Measurements from ENCODE around the gene PNLIP.

Gene PNLIP

GRCh38 chr10:116613471-116613870 is 67.7 kb downstream of the PNLIP start:
- H3K9ac ChIP-seq (ENCODE audit: low read depth, low read length, poor library complexity, severe bottlenecking), result no peak overlapping the region
- H3K4me3 ChIP-seq (ENCODE audit: low read length, poor library complexity, severe bottlenecking), result no peak overlapping the region
- no peaks in the 10 kb centered on the region for H3K27me3 ChIP-seq (ENCODE audit: insufficient read depth, low read length, poor library complexity, severe bottlenecking)
- no peaks in the 10 kb centered on the region for H3K9me2 ChIP-seq (replicated peaks; ENCODE audit: low read depth, low read length)
- H2AFZ ChIP-seq (ENCODE audit: low read length), result no peak overlapping the region
- no peak overlapping the region for H3K4me2 ChIP-seq (ENCODE audit: low read depth, low read length, poor library complexity, severe bottlenecking)
- no peaks in the 10 kb centered on the region for H3K9me3 ChIP-seq (ENCODE audit: insufficient read depth, low read depth, low read length)
- H4K20me1 ChIP-seq (ENCODE audit: insufficient read depth, low read length, poor library complexity, severe bottlenecking), result no peaks in the 10 kb centered on the region
- no peaks in the 10 kb centered on the region for H3K4me1 ChIP-seq (ENCODE audit: insufficient read depth, low read length, poor library complexity, severe bottlenecking)
- no peaks in the 10 kb centered on the region for H3K36me3 ChIP-seq (ENCODE audit: insufficient read depth, low read length)
- H3F3A ChIP-seq (ENCODE audit: low read depth), result no peaks in the 10 kb centered on the region
- no peaks in the 10 kb centered on the region for H3K79me2 ChIP-seq (ENCODE audit: insufficient read depth, low read length)
- TF ChIP-seq CTCF (conservative IDR thresholded peaks at IDR 0.05; ENCODE audit: low read length), result no peak
- TF ChIP-seq EZH2phosphoT487 (IDR thresholded peaks at IDR 0.05; ENCODE audit: borderline replicate concordance), result no peak

GRCh38 chr10:116614796-116615195 is 69.1 kb downstream of the PNLIP start:
- no peak overlapping the region for H3K4me2 ChIP-seq (ENCODE audit: low read depth, low read length, poor library complexity, severe bottlenecking)
- no peaks in the 10 kb centered on the region for H3K36me3 ChIP-seq (ENCODE audit: insufficient read depth, low read length)
- H3K27me3 ChIP-seq (ENCODE audit: insufficient read depth, low read length, poor library complexity, severe bottlenecking), result no peaks in the 10 kb centered on the region
- no peak overlapping the region for H3K9ac ChIP-seq (ENCODE audit: low read depth, low read length, poor library complexity, severe bottlenecking)
- H4K20me1 ChIP-seq (ENCODE audit: insufficient read depth, low read length, poor library complexity, severe bottlenecking), result no peaks in the 10 kb centered on the region
- H2AFZ ChIP-seq (ENCODE audit: low read length), result no peak overlapping the region
- TF ChIP-seq CTCF (conservative IDR thresholded peaks at IDR 0.05; ENCODE audit: low read length) (no peak), EZH2phosphoT487 (IDR thresholded peaks at IDR 0.05; ENCODE audit: borderline replicate concordance) (no peak)
- no peaks in the 10 kb centered on the region for H3F3A ChIP-seq (ENCODE audit: low read depth)
- no peaks in the 10 kb centered on the region for H3K4me1 ChIP-seq (ENCODE audit: insufficient read depth, low read length, poor library complexity, severe bottlenecking)
- H3K79me2 ChIP-seq (ENCODE audit: insufficient read depth, low read length), result no peaks in the 10 kb centered on the region
- no peaks in the 10 kb centered on the region for H3K9me2 ChIP-seq (replicated peaks; ENCODE audit: low read depth, low read length)
- H3K4me3 ChIP-seq (ENCODE audit: low read length, poor library complexity, severe bottlenecking), result no peak overlapping the region
- H3K9me3 ChIP-seq (ENCODE audit: insufficient read depth, low read depth, low read length), result no peaks in the 10 kb centered on the region

GRCh38 chr10:116615199-116615776 is 69.6 kb downstream of the PNLIP start:
- Histone ChIP-seq H4K20me1 (ENCODE audit: insufficient read depth, low read length, poor library complexity, severe bottlenecking) (no peaks in the 10 kb centered on the region), H3K4me1 (ENCODE audit: insufficient read depth, low read length, poor library complexity, severe bottlenecking) (no peaks in the 10 kb centered on the region), H3K9ac (ENCODE audit: low read depth, low read length, poor library complexity, severe bottlenecking) (no peak overlapping the region), H3K79me2 (ENCODE audit: insufficient read depth, low read length) (no peaks in the 10 kb centered on the region), H3K36me3 (ENCODE audit: insufficient read depth, low read length) (no peaks in the 10 kb centered on the region), H3K4me3 (ENCODE audit: low read length, poor library complexity, severe bottlenecking) (no peak overlapping the region), H3K9me2 (replicated peaks; ENCODE audit: low read depth, low read length) (no peaks in the 10 kb centered on the region), H3K4me2 (ENCODE audit: low read depth, low read length, poor library complexity, severe bottlenecking) (no peak overlapping the region), H3F3A (ENCODE audit: low read depth) (no peaks in the 10 kb centered on the region), H3K27me3 (ENCODE audit: insufficient read depth, low read length, poor library complexity, severe bottlenecking) (no peaks in the 10 kb centered on the region), H2AFZ (ENCODE audit: low read length) (no peak overlapping the region), H3K9me3 (ENCODE audit: insufficient read depth, low read depth, low read length) (no peaks in the 10 kb centered on the region)
- TF ChIP-seq EZH2phosphoT487 (IDR thresholded peaks at IDR 0.05; ENCODE audit: borderline replicate concordance) (no peak), CTCF (conservative IDR thresholded peaks at IDR 0.05; ENCODE audit: low read length) (no peak)

All from Loucy (cell line).